Measurements from ENCODE around the gene MCM3.

Gene MCM3

GRCh38 chr6:52249078-52249477 is 35.5 kb downstream of the MCM3 start:
- 0 out of 22 replicates have a peak, but pooled peaks cover 0 to 3% (median 0%) of the 10 kb centered on the region in 11 experiments for H3K9me3 ChIP-seq (replicated peaks in 1 of 11)
- H3K4me2 ChIP-seq, result no peak overlapping the region
- no peak for TF ChIP-seq Cebpa-rat (IDR thresholded peaks at IDR 0.05)
- no peak overlapping the region for H3K4me3 ChIP-seq
- no peak overlapping the region for H3K9ac ChIP-seq
- H3K27ac ChIP-seq, result no peak overlapping the region
- H4K20me1 ChIP-seq, result no peaks in the 10 kb centered on the region
- no peaks in the 10 kb centered on the region for H3K27me3 ChIP-seq
- H3K4me1 ChIP-seq, result no peaks in the 10 kb centered on the region
- no peaks in the 10 kb centered on the region for H3K36me3 ChIP-seq

DNA sequence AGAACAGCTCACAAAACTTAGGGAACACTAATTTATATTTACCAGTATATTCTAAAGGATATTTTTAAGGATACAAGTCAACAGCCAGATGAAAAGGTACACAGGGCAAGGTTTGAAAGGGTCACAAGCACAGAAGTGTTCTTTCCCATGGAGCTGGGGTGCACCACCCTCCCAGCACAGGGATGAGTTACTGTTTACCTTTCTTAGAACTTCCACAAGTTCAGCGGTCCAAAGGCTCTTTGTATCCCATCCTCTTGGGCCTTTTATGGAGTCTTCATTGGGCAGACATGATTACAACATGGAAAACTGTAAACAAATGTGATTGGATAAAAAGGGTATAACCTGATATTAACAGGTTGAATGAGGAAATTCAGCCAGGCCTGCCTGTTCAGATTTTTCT is 39.1 kb downstream of the MCM3 start:
- Histone ChIP-seq H3K36me3 (no peaks in the 10 kb centered on the region), H3K9me3 (replicated peaks in 1 of 11) (0 out of 22 replicates have a peak, but pooled peaks cover 0 to 3% (median 0%) of the 10 kb centered on the region in 11 experiments), H4K20me1 (no peaks in the 10 kb centered on the region), H3K9ac (no peak overlapping the region), H3K27ac (no peak overlapping the region), H3K4me3 (no peak overlapping the region), H3K4me1 (no peaks in the 10 kb centered on the region), H3K27me3 (no peaks in the 10 kb centered on the region), H3K4me2 (no peak overlapping the region)
- TF ChIP-seq Cebpa-rat (IDR thresholded peaks at IDR 0.05), result no peak

DNA sequence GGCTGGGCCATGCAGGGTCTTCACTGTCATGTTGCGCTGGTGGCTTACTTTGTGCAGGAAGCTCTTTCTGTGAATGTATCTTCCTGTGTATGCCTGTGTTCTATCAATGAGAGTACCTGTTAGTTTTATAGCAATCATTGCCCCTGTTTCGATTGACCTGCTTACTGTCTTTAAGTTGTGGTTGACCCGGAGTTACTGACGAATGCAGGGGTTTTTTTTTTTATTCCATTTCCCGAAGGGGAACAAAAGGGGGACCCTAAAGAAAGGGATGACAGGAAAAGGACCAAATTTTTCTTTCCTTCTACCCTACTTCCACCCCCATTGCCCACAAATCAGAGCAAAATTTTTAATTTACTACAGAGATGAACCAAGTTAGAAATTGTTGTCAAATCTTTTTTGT is 40.1 kb downstream of the MCM3 start, which contains the start of gene IL17F:
Gene IL17F (minus strand): TSS at position 101 of the 400 bp plus-strand sequence. CDS start 71 bp downstream, at position 30.
- Histone ChIP-seq H3K27me3 (no peaks in the 10 kb centered on the region), H3K4me3 (no peak within 1 kb of the TSS), H3K9ac (no peak within 1 kb of the TSS), H3K9me3 (replicated peaks in 1 of 11) (0 out of 22 replicates have a peak, but pooled peaks cover 0 to 3% (median 0%) of the 10 kb centered on the region in 11 experiments), H3K4me1 (no peaks in the 10 kb centered on the region), H3K4me2 (no peak within 1 kb of the TSS), H3K36me3 (no peaks in the 10 kb centered on the region), H3K27ac (no peak within 1 kb of the TSS), H4K20me1 (no peaks in the 10 kb centered on the region)
- no peak for TF ChIP-seq Cebpa-rat (IDR thresholded peaks at IDR 0.05)

DNA sequence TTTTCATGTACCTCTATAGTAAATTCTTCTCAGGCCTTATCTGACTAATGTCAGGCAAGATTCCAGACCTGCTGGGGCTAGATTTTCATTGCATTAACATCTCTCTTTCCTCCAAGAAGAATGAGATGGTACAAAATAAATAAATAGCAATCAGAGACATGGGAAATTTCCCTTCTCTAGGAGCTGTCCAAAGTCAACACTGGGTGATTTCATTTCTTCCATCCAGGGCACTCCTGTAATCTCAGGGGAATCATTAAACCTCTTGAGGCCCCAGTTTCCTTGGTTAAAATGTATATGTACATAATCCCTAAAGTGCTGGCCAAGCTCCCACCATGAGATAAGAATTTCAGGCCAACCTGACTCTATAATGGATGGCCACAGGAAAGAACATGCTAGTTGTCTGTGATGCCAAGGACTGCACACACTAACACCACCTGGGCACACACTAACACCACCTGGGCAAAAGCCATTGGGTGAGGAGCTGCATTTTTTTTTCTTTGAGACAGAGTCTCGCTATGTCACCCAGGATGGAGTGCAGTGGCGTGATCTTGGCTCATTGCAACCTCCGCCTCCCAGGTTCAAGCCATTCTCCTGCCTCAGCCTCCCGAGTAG is 41.2 kb downstream of the MCM3 start:
- Histone ChIP-seq H3K4me2 (no peak overlapping the region), H4K20me1 (no peaks in the 10 kb centered on the region), H3K36me3 (no peaks in the 10 kb centered on the region), H3K9ac (no peak overlapping the region), H3K4me3 (no peak overlapping the region), H3K9me3 (replicated peaks in 1 of 11) (0 out of 22 replicates have a peak, but pooled peaks cover 0 to 3% (median 0%) of the 10 kb centered on the region in 11 experiments), H3K27me3 (no peaks in the 10 kb centered on the region), H3K27ac (no peak overlapping the region), H3K4me1 (no peaks in the 10 kb centered on the region)
- TF ChIP-seq Cebpa-rat (IDR thresholded peaks at IDR 0.05), result no peak

DNA sequence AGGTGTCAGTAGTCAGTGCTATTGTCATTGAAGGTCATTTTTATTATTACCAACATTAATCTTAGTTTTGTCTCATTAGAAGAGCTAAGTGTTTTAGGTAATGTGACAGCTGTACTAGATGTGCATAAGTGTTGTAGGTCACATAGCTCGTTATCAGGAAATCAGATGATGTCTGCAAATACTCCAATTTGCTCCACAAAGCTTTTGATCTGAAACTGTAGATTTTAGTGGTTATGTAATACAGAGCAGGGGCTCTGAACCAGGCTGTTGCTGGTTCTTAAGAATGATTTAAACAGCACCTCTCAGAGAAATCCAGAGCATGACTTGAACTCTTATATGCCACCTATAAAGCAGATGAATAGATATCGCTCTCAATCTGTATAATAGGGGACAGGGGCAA is 42.7 kb downstream of the MCM3 start:
- no peaks in the 10 kb centered on the region for H3K27me3 ChIP-seq
- H3K4me1 ChIP-seq, result no peaks in the 10 kb centered on the region
- no peak overlapping the region for H3K27ac ChIP-seq
- H4K20me1 ChIP-seq, result no peaks in the 10 kb centered on the region
- H3K36me3 ChIP-seq, result no peaks in the 10 kb centered on the region
- H3K4me2 ChIP-seq, result no peak overlapping the region
- H3K9me3 ChIP-seq (replicated peaks in 1 of 11), result no peaks in the 10 kb centered on the region
- H3K9ac ChIP-seq, result no peak overlapping the region
- H3K4me3 ChIP-seq, result no peak overlapping the region
- no peak for TF ChIP-seq Cebpa-rat (IDR thresholded peaks at IDR 0.05)

- TF ChIP-seq Cebpa-rat (IDR thresholded peaks at IDR 0.05), result no peak
- no peaks in the 10 kb centered on the region for H3K27me3 ChIP-seq
- peaks cover 0 to 16% (median 9%) of the 10 kb centered on the region in 10 experiments; a peak in 11 of 20 replicates for H3K4me1 ChIP-seq
- H3K4me2 ChIP-seq, result peak overlapping the region in 2 of 11 experiments; percentile 21 to 37; a peak in 2 of 22 replicates
- no peaks in the 10 kb centered on the region for H4K20me1 ChIP-seq
- H3K4me3 ChIP-seq, result no peak overlapping the region
- no peaks in the 10 kb centered on the region for H3K9me3 ChIP-seq (replicated peaks in 1 of 11)
- H3K9ac ChIP-seq, result no peak overlapping the region
- H3K27ac ChIP-seq, result no peak overlapping the region
- H3K36me3 ChIP-seq, result no peaks in the 10 kb centered on the region
Measured at GRCh38 chr6:52233975-52234823, 50.3 kb downstream of the MCM3 start.

DNA sequence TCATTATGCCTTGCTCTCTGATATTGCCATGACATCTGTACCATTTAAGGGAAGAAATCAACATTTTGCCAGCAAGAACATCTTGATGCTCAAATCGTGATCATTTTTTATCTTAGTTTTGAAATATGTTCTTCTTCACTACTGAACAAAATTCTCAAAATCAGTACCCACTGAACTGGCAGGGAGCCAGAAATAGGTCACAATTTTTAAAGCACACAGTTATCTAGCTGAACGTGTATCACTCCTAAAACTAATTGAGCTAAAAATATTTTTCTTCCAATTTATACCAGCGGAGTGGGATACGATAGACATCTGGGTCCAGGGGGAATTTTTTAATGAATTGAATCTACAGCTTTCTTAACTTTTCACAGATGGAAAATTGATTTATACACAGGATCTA is 51.5 kb downstream of the MCM3 start:
- H3K36me3 ChIP-seq, result no peaks in the 10 kb centered on the region
- H4K20me1 ChIP-seq, result no peaks in the 10 kb centered on the region
- no peak overlapping the region for H3K27ac ChIP-seq
- no peak for TF ChIP-seq Cebpa-rat (IDR thresholded peaks at IDR 0.05)
- no peak overlapping the region for H3K4me3 ChIP-seq
- no peak overlapping the region for H3K9ac ChIP-seq
- H3K9me3 ChIP-seq (replicated peaks in 1 of 11), result no peaks in the 10 kb centered on the region
- no peak overlapping the region for H3K4me2 ChIP-seq
- peaks cover 0 to 16% (median 9%) of the 10 kb centered on the region in 10 experiments; a peak in 11 of 20 replicates for H3K4me1 ChIP-seq
- no peaks in the 10 kb centered on the region for H3K27me3 ChIP-seq

GRCh38 chr6:52231406-52232127 is 53.0 kb downstream of the MCM3 start:
- no peak for TF ChIP-seq Cebpa-rat (IDR thresholded peaks at IDR 0.05)

DNA sequence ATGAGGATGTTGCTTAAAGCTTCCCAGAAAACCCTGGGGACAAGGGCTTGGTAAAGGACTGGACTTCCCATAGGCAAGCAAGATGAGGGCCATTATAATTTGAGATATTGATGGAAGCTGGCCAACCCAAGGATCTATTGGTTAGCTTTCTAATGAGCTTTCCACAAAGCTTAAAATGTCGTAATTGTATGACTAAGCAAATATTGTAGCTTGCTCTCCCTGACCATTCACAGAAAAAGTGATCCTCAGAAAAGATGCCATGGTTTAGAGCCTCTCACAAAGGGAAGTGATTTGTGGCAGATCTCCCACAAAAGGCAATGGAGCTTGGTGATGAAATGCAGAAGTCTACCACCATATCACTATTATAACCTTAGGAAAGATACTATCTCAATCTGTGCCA is 53.9 kb downstream of the MCM3 start:
- Histone ChIP-seq H3K27me3 (no peaks in the 10 kb centered on the region), H3K27ac (no peak overlapping the region), H3K4me1 (peaks cover 0 to 16% (median 9%) of the 10 kb centered on the region in 10 experiments; a peak in 11 of 20 replicates), H4K20me1 (no peaks in the 10 kb centered on the region), H3K4me3 (no peak overlapping the region), H3K9me3 (replicated peaks in 1 of 11) (no peaks in the 10 kb centered on the region; a peak in 1 of 22 replicates), H3K4me2 (peak overlapping the region in 7 of 11 experiments; percentile 1 to 59 (median 22); a peak in 9 of 22 replicates), H3K9ac (no peak overlapping the region), H3K36me3 (no peaks in the 10 kb centered on the region)
- no peak for TF ChIP-seq Cebpa-rat (IDR thresholded peaks at IDR 0.05)

More at GRCh38 chr6:52231406-52232127, 53.0 kb downstream of the MCM3 start:
- Histone ChIP-seq H3K4me2 (peak overlapping the region in 8 of 11 experiments; percentile 6 to 59 (median 22); a peak in 9 of 22 replicates), H3K9me3 (replicated peaks in 1 of 11) (no peaks in the 10 kb centered on the region; a peak in 1 of 22 replicates), H3K9ac (no peak overlapping the region), H3K36me3 (no peaks in the 10 kb centered on the region), H4K20me1 (no peaks in the 10 kb centered on the region), H3K27me3 (no peaks in the 10 kb centered on the region), H3K4me1 (peaks cover 0 to 16% (median 9%) of the 10 kb centered on the region in 10 experiments; a peak in 11 of 20 replicates), H3K27ac (no peak overlapping the region), H3K4me3 (no peak overlapping the region)
